GM19351 (cell line): ENCODE results near the gene RHBDF2.
"Not testable (repeated sequence)": the region's sequence is repeated elsewhere in the genome, so short reads cannot be mapped to it uniquely, and the experiment has no call there.

Source experiments
- ATAC-seq: cut with Tn5 transposase; IDR thresholded peaks from one replicate; pipeline ENCODE4 v1.9.1; 2021; ENCODE audit warnings: mild to moderate bottlenecking, moderate library complexity; ENCODE audit not compliant: unreplicated experiment

RHBDF2 gene

GRCh38 chr17:76525513-76525833 is 24.2 kb upstream of the RHBDF2 start:
- not testable (repeated sequence) for ATAC-seq

DNA sequence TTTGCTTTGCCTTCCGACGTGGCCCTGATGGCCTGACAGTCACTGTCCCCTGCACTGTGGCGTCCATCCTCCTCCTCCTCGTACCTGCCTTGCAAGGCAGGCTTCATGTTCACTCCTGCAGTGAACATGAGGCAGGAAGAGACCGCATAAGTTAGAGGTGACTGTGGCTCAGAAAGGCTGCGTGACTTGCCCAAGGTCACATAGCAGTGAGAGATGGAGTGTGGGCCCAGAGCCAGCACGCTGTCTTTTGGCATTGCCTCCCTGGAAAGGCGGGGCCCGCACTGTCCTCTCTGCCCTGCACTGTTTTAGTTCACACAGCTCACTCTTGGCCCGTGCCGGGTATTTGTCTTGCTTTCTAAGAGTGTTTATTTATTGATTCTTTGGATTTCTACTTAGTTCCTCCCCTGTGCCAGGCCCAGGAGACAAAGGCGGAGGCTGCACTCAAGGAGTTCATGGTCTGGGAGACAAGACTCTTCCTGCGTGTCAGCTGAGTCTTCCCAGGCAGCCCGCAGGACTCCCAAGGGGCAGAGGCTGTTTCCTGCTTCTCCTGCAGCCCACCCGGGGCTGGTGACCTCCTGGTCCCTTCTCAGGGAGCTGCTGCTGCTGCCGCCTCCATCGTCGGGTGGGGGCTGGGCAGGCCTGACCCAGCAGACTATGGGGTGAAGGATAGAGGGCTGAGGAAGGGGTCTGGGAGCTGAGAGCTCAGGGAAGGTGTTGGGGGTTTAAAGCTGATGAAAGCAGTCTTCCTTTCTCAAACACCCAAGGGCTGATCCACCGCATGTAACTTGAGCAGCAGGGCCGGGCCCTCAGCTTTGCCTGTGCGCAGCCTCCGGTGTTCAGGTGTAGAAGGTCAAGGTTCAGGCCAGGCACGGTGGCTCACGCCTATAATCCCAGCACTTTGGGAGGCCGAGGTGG is 23.6 kb upstream of the RHBDF2 start:
- no peak for ATAC-seq

- ATAC-seq, result peak; percentile 54
Observed at GRCh38 chr17:76523084-76524037, 22.1 kb upstream of the RHBDF2 start.

DNA sequence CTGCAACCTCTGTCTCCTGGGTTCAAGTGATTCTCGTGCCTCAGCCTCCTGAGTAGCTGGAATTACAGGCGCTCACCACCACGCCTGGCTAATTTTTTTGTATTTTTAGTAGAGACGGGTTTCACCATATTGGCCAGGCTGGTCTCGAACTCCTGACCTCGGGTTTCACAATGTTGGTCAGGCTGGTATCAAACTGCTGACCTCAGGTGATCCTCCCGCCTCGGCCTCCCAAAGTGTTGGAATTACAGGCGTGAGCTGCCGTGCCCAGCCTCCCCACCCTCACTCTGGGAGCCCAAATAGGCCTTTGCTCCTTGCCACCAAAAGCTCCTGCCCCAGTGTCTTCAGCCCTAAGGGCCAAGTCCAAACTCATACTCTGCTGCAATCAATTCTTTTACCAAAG is 20.5 kb upstream of the RHBDF2 start:
- not testable (repeated sequence) for ATAC-seq

DNA sequence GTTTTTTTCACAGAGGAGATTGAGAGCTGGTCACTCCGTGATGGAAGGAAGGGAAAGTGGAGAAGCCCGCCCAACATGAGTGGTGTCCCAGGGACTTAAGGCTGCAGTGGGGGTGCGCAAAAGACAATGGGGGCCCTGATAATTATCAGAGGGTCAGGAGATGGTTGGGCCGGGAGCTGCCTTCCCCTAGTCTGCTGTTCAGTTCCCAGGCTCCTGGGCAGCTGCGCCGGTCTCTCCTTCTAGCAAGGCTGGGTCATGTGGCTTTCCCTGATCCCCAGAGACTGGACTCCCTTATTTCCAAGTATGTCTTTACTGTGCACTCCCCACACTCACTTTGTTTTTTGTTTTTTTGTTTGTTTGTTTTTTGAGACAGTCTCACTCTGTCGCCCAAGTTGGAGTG is 20.0 kb upstream of the RHBDF2 start:
- ATAC-seq, result no peak

DNA sequence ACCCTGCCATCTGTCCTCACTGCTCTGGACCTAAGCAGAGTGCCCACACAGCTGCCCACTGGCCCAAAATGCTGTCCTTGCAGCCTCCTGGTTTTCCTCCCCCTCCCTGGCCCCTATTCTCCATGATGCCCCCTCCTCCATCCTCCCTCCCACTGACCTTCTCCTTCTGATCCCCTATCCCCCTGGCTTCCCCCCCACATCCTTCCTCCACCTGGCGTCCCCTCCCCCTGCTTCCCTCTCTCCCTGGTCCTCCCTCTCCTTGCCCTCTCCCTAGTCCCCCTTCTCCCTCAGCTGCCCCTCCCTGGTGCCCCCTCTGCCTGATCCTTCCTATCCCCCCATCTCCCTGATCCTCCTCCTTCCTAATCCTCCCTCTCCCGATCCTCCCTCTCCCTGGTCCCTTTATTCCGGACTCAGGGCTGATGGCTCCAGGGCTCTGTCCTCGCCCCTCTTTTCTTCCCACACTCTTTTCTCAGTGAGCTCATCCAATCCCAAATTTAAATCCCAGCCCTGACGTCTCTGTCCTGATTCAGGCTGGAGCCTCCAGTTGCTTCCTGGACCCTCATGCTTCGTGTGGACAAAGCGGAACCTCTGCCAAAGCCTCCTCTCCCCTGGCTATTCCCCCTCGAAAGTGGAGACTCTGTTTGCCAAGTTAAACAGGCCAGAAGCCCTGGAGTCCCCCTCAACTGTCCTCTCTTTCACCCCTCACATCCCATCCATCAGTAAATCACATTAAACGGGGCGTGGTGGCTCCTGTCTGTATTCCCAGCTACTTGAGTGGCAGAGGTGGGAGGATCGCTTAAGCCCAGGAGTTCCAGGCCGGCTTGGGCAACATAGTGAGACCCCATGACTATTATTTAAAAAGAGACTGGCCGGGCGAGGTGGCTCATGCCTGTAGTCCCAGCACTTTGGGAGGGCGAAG is 18.1 kb upstream of the RHBDF2 start:
- no peak for ATAC-seq

- no peak for ATAC-seq
Observed at GRCh38 chr17:76517638-76518038, 16.4 kb upstream of the RHBDF2 start.

DNA sequence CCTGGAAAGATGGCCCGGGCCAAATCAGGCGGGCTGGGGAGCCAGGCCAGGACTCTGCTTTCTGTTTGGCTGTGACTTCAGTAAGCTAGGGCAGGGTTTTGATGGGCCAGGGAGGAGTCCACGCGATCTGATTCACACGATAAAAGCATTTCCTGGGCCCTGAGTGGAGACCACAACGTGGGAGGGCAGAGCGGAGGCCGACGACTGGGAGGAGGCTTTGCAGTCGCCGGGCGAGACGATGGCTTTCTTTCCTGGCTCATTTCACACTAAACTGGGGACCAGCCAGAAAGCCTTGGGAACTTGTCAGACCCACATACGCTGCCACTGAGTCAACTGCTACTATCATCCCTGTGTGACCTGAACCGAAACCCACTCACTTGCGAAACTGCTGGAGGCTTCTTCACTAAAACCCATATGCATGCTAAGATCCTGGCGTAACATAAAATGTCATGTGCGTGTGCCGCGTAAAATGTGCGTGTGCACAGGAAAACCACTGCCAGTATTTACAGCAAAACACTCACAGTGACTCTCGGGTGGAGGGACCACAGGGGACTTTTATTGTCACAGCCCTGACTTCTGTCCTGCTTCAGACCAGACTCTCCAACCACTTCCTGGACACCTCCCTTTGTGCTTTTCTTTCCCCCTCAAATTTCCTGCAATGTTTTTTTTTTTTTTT is 14.2 kb upstream of the RHBDF2 start:
- no peak for ATAC-seq

DNA sequence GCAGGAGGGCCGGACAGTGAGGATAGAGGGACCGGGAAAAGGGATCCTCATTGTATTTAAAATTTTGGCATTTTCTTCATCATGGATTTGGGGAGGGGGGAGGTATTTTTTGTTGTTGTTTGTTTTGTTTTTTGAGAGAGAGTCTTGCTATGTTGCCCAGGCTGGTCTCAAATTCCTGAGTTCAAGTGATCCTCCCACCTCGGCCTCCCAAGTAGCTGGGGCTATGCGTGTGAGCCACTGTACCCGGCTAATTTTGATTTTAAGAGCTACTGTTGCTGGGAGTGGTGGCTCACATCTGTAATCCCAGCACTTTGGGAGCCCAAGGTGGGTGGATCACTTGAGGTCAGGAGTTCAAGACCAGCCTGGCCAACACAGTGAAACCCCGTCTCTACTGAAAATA is 13.1 kb upstream of the RHBDF2 start:
- not testable (repeated sequence) for ATAC-seq

DNA sequence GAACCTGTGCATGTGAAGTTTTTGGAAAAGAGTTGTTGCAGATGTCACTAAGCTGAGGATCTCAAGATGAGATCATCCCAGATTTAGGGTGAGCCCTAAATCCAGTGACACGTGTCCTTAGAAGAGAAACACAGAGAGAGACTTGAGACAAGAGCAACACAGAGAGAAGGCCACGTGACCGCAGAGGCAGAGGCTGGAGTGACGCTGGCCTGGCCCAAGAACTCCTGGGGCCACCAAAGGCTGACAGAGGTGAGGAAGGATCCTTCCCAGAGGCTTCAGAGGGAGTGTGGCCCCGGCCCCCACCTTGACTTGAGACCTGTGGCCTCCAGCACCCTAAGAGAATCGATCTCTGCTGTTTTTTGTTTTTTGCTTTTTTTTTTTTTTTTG is 12.1 kb upstream of the RHBDF2 start:
- no peak for ATAC-seq

GRCh38 chr17:76512366-76513305 is 11.4 kb upstream of the RHBDF2 start:
- ATAC-seq, result no peak

DNA sequence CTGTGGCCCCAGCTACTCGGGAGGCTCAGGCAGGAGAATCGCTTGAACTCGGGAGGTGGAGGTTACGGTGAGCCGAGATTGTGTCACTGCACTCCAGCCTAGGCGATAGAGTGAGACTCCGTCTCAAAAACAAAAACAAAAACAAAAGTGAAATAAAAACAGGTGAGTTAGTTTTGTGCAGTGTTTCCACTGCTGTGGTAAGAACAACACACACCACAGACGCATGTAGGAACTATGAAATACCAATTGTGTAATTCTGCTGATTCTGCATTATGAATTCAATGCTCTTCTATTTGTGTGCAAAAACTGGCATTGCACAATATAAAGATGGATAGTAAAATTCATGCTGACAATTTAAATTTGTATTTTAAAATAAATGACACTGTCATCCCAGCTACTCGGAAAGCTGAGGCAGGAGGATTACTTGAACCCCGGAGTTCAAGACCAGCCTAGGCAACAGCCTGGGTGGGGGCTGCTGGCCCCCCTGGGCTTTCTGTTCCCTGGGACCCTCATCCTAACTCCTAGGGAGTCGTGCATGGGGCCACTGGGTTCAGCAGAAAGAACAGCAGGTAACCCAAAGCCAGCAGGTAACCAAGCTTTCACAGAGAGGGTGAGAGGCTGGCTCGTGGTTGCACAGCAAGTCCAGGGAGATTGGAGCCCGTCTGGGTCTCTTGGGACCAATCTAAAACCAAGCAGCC is 10.6 kb upstream of the RHBDF2 start:
- no peak for ATAC-seq

GRCh38 chr17:76510831-76511244 is 9.6 kb upstream of the RHBDF2 start:
- ATAC-seq, result no peak

DNA sequence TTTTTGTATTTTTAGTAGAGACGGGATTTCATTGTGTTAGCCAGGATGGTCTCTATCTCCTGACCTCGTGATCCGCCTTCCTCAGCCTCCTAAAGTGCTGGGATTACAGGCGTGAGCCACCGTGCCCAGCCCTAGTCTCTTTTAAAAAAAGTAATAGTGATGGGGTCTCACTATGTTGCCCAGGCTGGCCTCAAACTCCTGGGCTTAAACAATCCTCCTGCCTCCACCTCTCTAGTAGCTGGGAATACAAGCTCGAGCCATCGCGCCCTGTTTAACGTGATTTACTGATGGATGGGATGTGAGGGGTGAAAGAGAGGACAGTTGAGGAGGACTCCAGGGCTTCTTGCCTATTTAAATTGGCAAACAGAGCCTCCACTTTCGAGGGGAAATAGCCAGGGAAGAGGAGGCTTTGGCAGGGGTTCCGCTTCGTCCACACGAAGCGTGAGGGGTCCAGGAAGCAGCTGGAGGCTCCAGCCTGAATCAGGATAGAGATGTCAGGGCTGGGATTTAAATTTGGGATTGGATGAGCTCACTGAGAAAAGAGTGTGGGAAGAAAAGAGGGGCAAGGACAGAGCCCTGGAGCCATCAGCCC is 7.3 kb upstream of the RHBDF2 start:
- ATAC-seq, result not testable (repeated sequence)

GRCh38 chr17:76506408-76507345 is 5.5 kb upstream of the RHBDF2 start:
- ATAC-seq, result peak; percentile 58

- ATAC-seq, result no peak
Observed at GRCh38 chr17:76504117-76504516, 2.9 kb upstream of the RHBDF2 start.
